Measurements from ENCODE around the gene MYDGF. TPM values are rescaled to one million over a fixed set of nuclear protein-coding genes. Genes with fewer than 3 reads are reported as not detected.

MYDGF gene
- polyA plus RNA-seq, 3 donors: 64.6 to 165 (median 160) TPM

- Histone ChIP-seq H3K9me3 (replicated peaks in 1 of 2; ENCODE audit: control insufficient read depth in 1 of 2, insufficient read depth in 1 of 2, low read length in 2 of 2) (no peaks in the 10 kb centered on the region), H3K4me3 (replicated peaks in 1 of 3; ENCODE audit: low read depth in 2 of 3, low read length in 3 of 3) (no peak overlapping the region), H2AFZ (ENCODE audit: insufficient read depth, low read depth, low read length, poor library complexity, severe bottlenecking) (no peak overlapping the region), H3K27ac (ENCODE audit: low read depth in 1 of 2, low read length in 2 of 2) (no peak overlapping the region), H3K36me3 (replicated peaks in 1 of 2; ENCODE audit: control insufficient read depth in 1 of 2, insufficient read depth in 2 of 2, low read length in 2 of 2) (peaks cover 87 to 95% of the 10 kb centered on the region in 2 donors), H3K79me2 (ENCODE audit: insufficient read depth, low read length) (no peaks in the 10 kb centered on the region), H3K4me2 (replicated peaks; ENCODE audit: extremely low read depth, low read length, poor library complexity, severe bottlenecking) (no peak overlapping the region), H4K20me1 (ENCODE audit: insufficient read depth, low read length) (peaks cover 5% of the 10 kb centered on the region), H3K9ac (ENCODE audit: insufficient read depth, low read length, poor library complexity, severe bottlenecking) (no peak overlapping the region), H3K27me3 (ENCODE audit: control insufficient read depth in 2 of 2, insufficient read depth in 2 of 2, low read length in 2 of 2) (no peaks in the 10 kb centered on the region), H3K4me1 (ENCODE audit: control insufficient read depth in 1 of 2, insufficient read depth in 2 of 2, low read length in 2 of 2) (peaks cover 0 to 6% of the 10 kb centered on the region in 2 donors)
- DNase-seq: no peak
- Mint-ChIP-seq H3K27ac (no peak overlapping the region), H3K27me3 (ENCODE audit: low read depth in 3 of 3) (peaks cover 0 to 3% (median 0%) of the 10 kb centered on the region in 3 donors), H3K4me1 (peaks cover 8% of the 10 kb centered on the region), H3K9me3 (no peaks in the 10 kb centered on the region), H3K36me3 (peaks cover 77 to 96% of the 10 kb centered on the region in 2 donors), H3K4me3 (no peak overlapping the region)
- intact Hi-C loops (cut with micrococcal nuclease): no loop called here
- no peak for TF ChIP-seq CTCF (IDR thresholded peaks at IDR 0.05)
- WGBS (ENCODE audit: insufficient coverage): 97% methylated on average over 15 of the region's 26 CpGs
Observed at GRCh38 chr19:4688587-4688986, 18.4 kb upstream of the MYDGF start.

GRCh38 chr19:4687396-4687795, 17.3 kb upstream of the MYDGF start:
- peaks cover 82 to 95% of the 10 kb centered on the region in 2 donors for H3K36me3 ChIP-seq (replicated peaks in 1 of 2; ENCODE audit: control insufficient read depth in 1 of 2, insufficient read depth in 2 of 2, low read length in 2 of 2)

More at GRCh38 chr19:4687396-4687795, 17.3 kb upstream of the MYDGF start:
- H3K27ac Mint-ChIP-seq: no peak overlapping the region
- H3K9me3 ChIP-seq (replicated peaks in 1 of 2; ENCODE audit: control insufficient read depth in 1 of 2, insufficient read depth in 1 of 2, low read length in 2 of 2): no peaks in the 10 kb centered on the region
- H3K4me1 Mint-ChIP-seq: peaks cover 8% of the 10 kb centered on the region
- H4K20me1 ChIP-seq (ENCODE audit: insufficient read depth, low read length): no peaks in the 10 kb centered on the region
- WGBS (ENCODE audit: insufficient coverage): 90% methylated on average over 10 of the region's 11 CpGs
- H3K9me3 Mint-ChIP-seq: no peaks in the 10 kb centered on the region
- no peaks in the 10 kb centered on the region for H3K79me2 ChIP-seq (ENCODE audit: insufficient read depth, low read length)
- no peak for DNase-seq
- no peaks in the 10 kb centered on the region for H3K27me3 ChIP-seq (ENCODE audit: control insufficient read depth in 2 of 2, insufficient read depth in 2 of 2, low read length in 2 of 2)
- H3K4me3 ChIP-seq (replicated peaks in 1 of 3; ENCODE audit: low read depth in 2 of 3, low read length in 3 of 3): no peak overlapping the region
- H2AFZ ChIP-seq (ENCODE audit: insufficient read depth, low read depth, low read length, poor library complexity, severe bottlenecking): no peak overlapping the region
- H3K4me1 ChIP-seq (ENCODE audit: control insufficient read depth in 1 of 2, insufficient read depth in 2 of 2, low read length in 2 of 2): peaks cover 0 to 6% of the 10 kb centered on the region in 2 donors
- TF ChIP-seq CTCF (IDR thresholded peaks at IDR 0.05): no peak
- no peak overlapping the region for H3K9ac ChIP-seq (ENCODE audit: insufficient read depth, low read length, poor library complexity, severe bottlenecking)
- peaks cover 70 to 90% of the 10 kb centered on the region in 2 donors for H3K36me3 Mint-ChIP-seq
- intact Hi-C loops (cut with micrococcal nuclease): no loop called here
- H3K27me3 Mint-ChIP-seq (ENCODE audit: low read depth in 3 of 3): peaks cover 0 to 3% (median 0%) of the 10 kb centered on the region in 3 donors
- no peak overlapping the region for H3K27ac ChIP-seq (ENCODE audit: low read depth in 1 of 2, low read length in 2 of 2)
- no peak overlapping the region for H3K4me2 ChIP-seq (replicated peaks; ENCODE audit: extremely low read depth, low read length, poor library complexity, severe bottlenecking)
- no peak overlapping the region for H3K4me3 Mint-ChIP-seq
